Tibial nerve (tissue), 4 donors: ENCODE results near the gene NEXN.

Experiments used
- EP300 ChIP-seq, 2 donors: sonication (generic); formaldehyde crosslinking; IDR thresholded peaks; one replicate each; pipeline ENCODE4 v1.6.1; 2017; ENCODE audit warnings: antibody characterized with exemption in 2 of 2, mild to moderate bottlenecking in 1 of 2
- POLR2A ChIP-seq, 2 donors: fragments of 450-650 bp; IDR thresholded peaks; one replicate each; pipeline ENCODE4 v1.6.1; 2017; ENCODE audit warnings: antibody characterized with exemption in 2 of 2, mild to moderate bottlenecking in 2 of 2, moderate library complexity in 2 of 2
- TF ChIP-seq, protein P1 (sequence below), 5 experiments: fragments of 200-600 bp in 3 of 5; fragments of 450-650 bp in 2 of 5; sonication (generic) in 3 of 5; IDR thresholded peaks; one replicate each; pipeline ENCODE4 v1.5.1; 2016 to 2019; ENCODE audit warnings: antibody characterized with exemption in 5 of 5, mild to moderate bottlenecking in 3 of 5, moderate library complexity in 2 of 5

GRCh38 chr1:77905603-77906002 lies 17.2 kb downstream of the NEXN start:
- TF ChIP-seq, protein P1, sequence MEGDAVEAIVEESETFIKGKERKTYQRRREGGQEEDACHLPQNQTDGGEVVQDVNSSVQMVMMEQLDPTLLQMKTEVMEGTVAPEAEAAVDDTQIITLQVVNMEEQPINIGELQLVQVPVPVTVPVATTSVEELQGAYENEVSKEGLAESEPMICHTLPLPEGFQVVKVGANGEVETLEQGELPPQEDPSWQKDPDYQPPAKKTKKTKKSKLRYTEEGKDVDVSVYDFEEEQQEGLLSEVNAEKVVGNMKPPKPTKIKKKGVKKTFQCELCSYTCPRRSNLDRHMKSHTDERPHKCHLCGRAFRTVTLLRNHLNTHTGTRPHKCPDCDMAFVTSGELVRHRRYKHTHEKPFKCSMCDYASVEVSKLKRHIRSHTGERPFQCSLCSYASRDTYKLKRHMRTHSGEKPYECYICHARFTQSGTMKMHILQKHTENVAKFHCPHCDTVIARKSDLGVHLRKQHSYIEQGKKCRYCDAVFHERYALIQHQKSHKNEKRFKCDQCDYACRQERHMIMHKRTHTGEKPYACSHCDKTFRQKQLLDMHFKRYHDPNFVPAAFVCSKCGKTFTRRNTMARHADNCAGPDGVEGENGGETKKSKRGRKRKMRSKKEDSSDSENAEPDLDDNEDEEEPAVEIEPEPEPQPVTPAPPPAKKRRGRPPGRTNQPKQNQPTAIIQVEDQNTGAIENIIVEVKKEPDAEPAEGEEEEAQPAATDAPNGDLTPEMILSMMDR (IDR thresholded peaks at IDR 0.05) = no peak
- TF ChIP-seq POLR2A (IDR thresholded peaks at IDR 0.05) (no peak), EP300 (IDR thresholded peaks at IDR 0.05) (no peak)
